Measurements from ENCODE around the gene BORA.

DNA sequence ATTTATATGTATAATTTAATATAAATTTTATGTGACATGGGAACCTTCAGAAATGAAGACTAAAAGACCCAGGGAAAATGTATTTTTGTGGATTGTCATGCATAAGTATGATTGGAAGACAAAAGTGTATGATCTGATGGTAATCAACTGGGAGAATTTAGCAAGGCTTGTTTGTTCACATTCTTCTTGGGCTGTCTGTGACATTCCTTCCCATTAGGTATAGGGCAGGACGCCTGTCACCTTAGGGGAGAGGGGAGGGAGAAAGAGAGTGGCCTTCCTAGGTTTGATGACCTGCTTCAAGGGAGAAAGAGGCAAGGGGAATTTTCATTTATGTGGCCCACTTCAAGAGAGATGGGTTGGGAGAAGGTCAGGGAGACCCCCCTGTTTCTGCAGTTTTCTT lies 76.6 kb downstream of the BORA start:
- TF ChIP-seq CTCF (conservative IDR thresholded peaks at IDR 0.05) (no peak), EZH2 (IDR thresholded peaks at IDR 0.05; ENCODE audit: low read depth) (no peak)
